Suprapubic skin (tissue), 4 donors: ENCODE measurements around the gene KCNG2. TPM values are rescaled to one million over a fixed set of nuclear protein-coding genes. Genes with fewer than 3 reads are reported as not detected.

Source experiments
- DNase-seq, 2 donors: peaks; one replicate each; pipeline ENCODE4 v3.0.0-alpha.2; 2019; ENCODE audit warnings: low spot score in 2 of 2
- H3K27ac ChIP-seq: fragments of 200-600 bp; sonication (generic); one replicate; pipeline ENCODE4 v1.5.1; 2019
- H3K27me3 ChIP-seq: fragments of 200-600 bp; sonication (generic); one replicate; pipeline ENCODE4 v1.5.1; 2019
- H3K36me3 ChIP-seq: fragments of 200-600 bp; sonication (generic); one replicate; pipeline ENCODE4 v1.5.1; 2019
- H3K4me1 ChIP-seq: fragments of 200-600 bp; sonication (generic); one replicate; pipeline ENCODE4 v1.5.1; 2019
- H3K4me3 ChIP-seq: fragments of 200-600 bp; sonication (generic); one replicate; pipeline ENCODE4 v1.5.1; 2019; ENCODE audit warnings: mild to moderate bottlenecking
- H3K9me3 ChIP-seq: fragments of 200-600 bp; sonication (generic); one replicate; pipeline ENCODE4 v1.5.1; 2019
- CTCF ChIP-seq, 2 donors: fragments of 200-600 bp in 1 of 2; fragments of 450-650 bp in 1 of 2; sonication (generic) in 1 of 2; IDR thresholded peaks; one replicate each; pipeline ENCODE4 v1.5.1; 2016 to 2019; ENCODE audit warnings: antibody characterized with exemption in 2 of 2, mild to moderate bottlenecking in 1 of 2, moderate library complexity in 1 of 2
- EP300 ChIP-seq: sonication (generic); formaldehyde crosslinking; IDR thresholded peaks from one replicate; pipeline ENCODE4 v1.6.1; 2017; ENCODE audit warnings: antibody characterized with exemption
- POLR2A ChIP-seq, 2 donors: fragments of 450-650 bp; IDR thresholded peaks; one replicate each; pipeline ENCODE4 v1.6.1; 2017; ENCODE audit warnings: antibody characterized with exemption in 2 of 2, mild to moderate bottlenecking in 2 of 2, moderate library complexity in 2 of 2
- POLR2AphosphoS5 ChIP-seq, 3 donors: sonication (generic); formaldehyde crosslinking; IDR thresholded peaks; one replicate each; pipeline ENCODE4 v1.6.1; 2017; ENCODE audit warnings: antibody characterized with exemption in 3 of 3
- WGBS: methylation state at CpG from one replicate; pipeline ENCODE4 v1.1.5; 2018; 5-methylcytosine and 5-hydroxymethylcytosine counted together
- total RNA-seq, 4 donors: library from RNA; depleted of rRNA; stranded (reverse); fragments of >200 nt; gene quantifications; one replicate each; pipeline ENCODE4 v1.1.0, GENCODE V29; 2016

KCNG2 gene
- total RNA-seq, 4 donors from 2014 or later = not detected

- no peak overlapping the region for H3K27ac ChIP-seq
- H3K9me3 ChIP-seq = peaks cover 3% of the 10 kb centered on the region
- H3K27me3 ChIP-seq = peaks cover 63% of the 10 kb centered on the region
- H3K36me3 ChIP-seq = no peaks in the 10 kb centered on the region
- peak; percentile 14 to 52 for DNase-seq
- no peak for TF ChIP-seq POLR2AphosphoS5 (IDR thresholded peaks at IDR 0.05)
- TF ChIP-seq EP300 = no peak
- TF ChIP-seq CTCF (IDR thresholded peaks at IDR 0.05) = no peak
- no peak for TF ChIP-seq POLR2A (IDR thresholded peaks at IDR 0.05)
- 87% methylated on average over 24 of the region's 31 CpGs for WGBS
- no peak overlapping the region for H3K4me3 ChIP-seq
- no peaks in the 10 kb centered on the region for H3K4me1 ChIP-seq
These were observed 24.7 kb upstream of the KCNG2 start for GRCh38 chr18:79772865-79773696.

- DNase-seq = peak; percentile 46 to 53
- H3K9me3 ChIP-seq = no peaks in the 10 kb centered on the region
- no peak overlapping the region for H3K4me3 ChIP-seq
- TF ChIP-seq CTCF (IDR thresholded peaks at IDR 0.05) (no peak), POLR2A (IDR thresholded peaks at IDR 0.05) (no peak), EP300 (no peak), POLR2AphosphoS5 (IDR thresholded peaks at IDR 0.05) (no peak)
- H3K27me3 ChIP-seq = peaks cover 70% of the 10 kb centered on the region
- H3K27ac ChIP-seq = no peak overlapping the region
- 76% methylated on average over 16 of the region's 18 CpGs for WGBS
- H3K36me3 ChIP-seq = no peaks in the 10 kb centered on the region
- H3K4me1 ChIP-seq = no peaks in the 10 kb centered on the region
These were observed 23.6 kb upstream of the KCNG2 start for GRCh38 chr18:79774111-79774510.

GRCh38 chr18:79775441-79776221 lies 22.1 kb upstream of the KCNG2 start:
- Histone ChIP-seq H3K36me3 (no peaks in the 10 kb centered on the region), H3K9me3 (no peaks in the 10 kb centered on the region), H3K27ac (no peak overlapping the region), H3K4me3 (no peak overlapping the region), H3K27me3 (peaks cover 77% of the 10 kb centered on the region), H3K4me1 (no peaks in the 10 kb centered on the region)
- WGBS = 84% methylated on average over 35 of the region's 35 CpGs
- DNase-seq = peak; percentile 53 to 70
- TF ChIP-seq POLR2AphosphoS5 (IDR thresholded peaks at IDR 0.05) (no peak), CTCF (IDR thresholded peaks at IDR 0.05) (no peak), POLR2A (IDR thresholded peaks at IDR 0.05) (no peak), EP300 (no peak)

GRCh38 chr18:79776674-79777073 lies 21.1 kb upstream of the KCNG2 start:
- TF ChIP-seq POLR2A (IDR thresholded peaks at IDR 0.05) = no peak
- TF ChIP-seq EP300 = no peak
- no peak for TF ChIP-seq CTCF (IDR thresholded peaks at IDR 0.05)
- no peak for TF ChIP-seq POLR2AphosphoS5 (IDR thresholded peaks at IDR 0.05)
- Histone ChIP-seq H3K36me3 (no peaks in the 10 kb centered on the region), H3K27me3 (peaks cover 74% of the 10 kb centered on the region), H3K4me1 (no peaks in the 10 kb centered on the region), H3K9me3 (no peaks in the 10 kb centered on the region), H3K27ac (no peak overlapping the region), H3K4me3 (no peak overlapping the region)
- DNase-seq = no peak
- WGBS = 83% methylated on average over 2 of the region's 2 CpGs

GRCh38 chr18:79778291-79778791 lies 19.4 kb upstream of the KCNG2 start:
- peaks cover 67% of the 10 kb centered on the region for H3K27me3 ChIP-seq
- WGBS = 26% methylated on average over 6 of the region's 26 CpGs

More at GRCh38 chr18:79778291-79778791, 19.4 kb upstream of the KCNG2 start:
- Histone ChIP-seq H3K9me3 (no peaks in the 10 kb centered on the region), H3K4me3 (no peak overlapping the region), H3K27ac (no peak overlapping the region), H3K36me3 (no peaks in the 10 kb centered on the region), H3K4me1 (no peaks in the 10 kb centered on the region)
- DNase-seq = peak; percentile 30 to 74
- no peak for TF ChIP-seq EP300
- TF ChIP-seq POLR2A (IDR thresholded peaks at IDR 0.05) = no peak
- TF ChIP-seq CTCF (IDR thresholded peaks at IDR 0.05) = no peak
- TF ChIP-seq POLR2AphosphoS5 (IDR thresholded peaks at IDR 0.05) = no peak
